H1 (cell line): ENCODE measurements around the gene SLC30A2. TPM values are rescaled to one million over a fixed set of nuclear protein-coding genes. Genes with fewer than 3 reads are reported as not detected.

ENCODE experiments used
- CTCF ChIA-PET: fragments of 300-600 bp; sonication (Branson Sonifier 250); formaldehyde crosslinking; loops from one replicate; lab custom pipeline; 2021; ENCODE audit not compliant: partially characterized antibody; lab: Charles Lee
- POLR2A ChIA-PET: fragments of 300-600 bp; sonication (Branson Sonifier 250); formaldehyde crosslinking; loops from one replicate; lab custom pipeline; 2021; ENCODE audit warnings: inconsistent platforms; ENCODE audit not compliant: partially characterized antibody; lab: Charles Lee
- DNase-seq, 2 experiments: peaks; one replicate each; pipeline versions ENCODE4 v3.0.0 to v3.0.0-alpha.2; 2010 to 2022; ENCODE audit warnings: low spot score in 2 of 2, low read depth in 1 of 2, mixed read lengths in 1 of 2
- FAIRE-seq: peaks from 2 replicates; lab custom pipeline; 2011; peaks lifted over from hg19 to GRCh38; lab: Jason Lieb, UNC
- H2AFZ ChIP-seq: 2 replicates; pipeline ENCODE4 v1.8.1; 2012; ENCODE audit warnings: low read length, inconsistent platforms
- H2AK5ac ChIP-seq: 2 replicates; pipeline ENCODE4 v1.6.1; 2013; ENCODE audit warnings: low read depth, low read length
- H2BK120ac ChIP-seq: replicated peaks from 2 replicates; pipeline ENCODE3; 2013; ENCODE audit warnings: low read depth, low read length, inconsistent platforms
- H2BK12ac ChIP-seq: 2 replicates; pipeline ENCODE4 v1.6.1; 2013; ENCODE audit warnings: low read depth, low read length
- H2BK15ac ChIP-seq: 2 replicates; pipeline ENCODE4 v1.6.1; 2013; ENCODE audit warnings: low read length
- H2BK20ac ChIP-seq: 2 replicates; pipeline ENCODE4 v1.6.1; 2013; ENCODE audit warnings: low read length
- H2BK5ac ChIP-seq: 2 replicates; pipeline ENCODE4 v1.6.1; 2013; ENCODE audit warnings: low read depth, low read length
- H3K14ac ChIP-seq: 2 replicates; pipeline ENCODE4 v1.6.1; 2013; ENCODE audit warnings: inconsistent platforms; ENCODE audit not compliant: insufficient read length
- H3K18ac ChIP-seq: 2 replicates; pipeline ENCODE4 v1.6.1; 2013; ENCODE audit warnings: low read length; ENCODE audit errors: extremely low read depth
- H3K23ac ChIP-seq: 2 replicates; pipeline ENCODE4 v1.6.1; 2013; ENCODE audit warnings: inconsistent platforms; ENCODE audit not compliant: insufficient read length
- H3K23me2 ChIP-seq: 2 replicates; pipeline ENCODE4 v1.6.1; 2013; ENCODE audit warnings: low read depth, low read length
- H3K27ac ChIP-seq: 2 replicates; pipeline ENCODE4 v1.6.1; 2011; ENCODE audit warnings: low read depth, low read length, inconsistent platforms
- H3K27me3 ChIP-seq, 4 experiments: replicated peaks in 1 of 4; 1 replicate in 1 of 4; 2 replicates in 3 of 4; pipeline versions ENCODE4 v1.6.1 to v1.8.1; 2011 to 2013; ENCODE audit warnings: low read length in 3 of 4, mild to moderate bottlenecking in 3 of 4, inconsistent platforms in 2 of 4, mixed read lengths in 2 of 4, moderate library complexity in 1 of 4; ENCODE audit not compliant: control insufficient read depth in 3 of 4, insufficient read depth in 3 of 4; ENCODE audit errors: extremely low read depth in 1 of 4
- H3K36me3 ChIP-seq, 4 experiments: 2 replicates each; pipeline versions ENCODE4 v1.6.1 to v1.8.1; 2011 to 2013; ENCODE audit warnings: mild to moderate bottlenecking in 4 of 4, low read length in 3 of 4, moderate library complexity in 2 of 4, control low read depth in 1 of 4, inconsistent platforms in 1 of 4; ENCODE audit not compliant: insufficient read depth in 4 of 4, control insufficient read depth in 2 of 4
- H3K4ac ChIP-seq: replicated peaks from 2 replicates; pipeline ENCODE3; 2013; ENCODE audit warnings: low read length, low read depth, mixed read lengths, inconsistent platforms; ENCODE audit not compliant: insufficient read length
- H3K4me1 ChIP-seq, 4 experiments: replicated peaks in 1 of 4; 1 replicate in 1 of 4; 2 replicates in 3 of 4; pipeline versions ENCODE4 v1.6.1 to v1.8.1; 2011 to 2013; ENCODE audit warnings: low read length in 3 of 4, inconsistent platforms in 2 of 4, mixed read lengths in 1 of 4; ENCODE audit not compliant: insufficient read depth in 4 of 4, control insufficient read depth in 3 of 4
- H3K4me2 ChIP-seq, 2 experiments: 2 replicates each; pipeline versions ENCODE4 v1.6.1 to v1.8.1; 2011 to 2013; ENCODE audit warnings: low read depth in 2 of 2, low read length in 2 of 2, control low read depth in 1 of 2, inconsistent platforms in 1 of 2, mild to moderate bottlenecking in 1 of 2; ENCODE audit not compliant: insufficient read depth in 1 of 2
- H3K4me3 ChIP-seq, 4 experiments: fragments of 200-600, 300-600 bp in 1 of 4; sonication (generic), shearing (Covaris generic), sonication (Bioruptor Twin) in 1 of 4; 2 replicates each; pipeline versions ENCODE4 v1.5.1 to v1.8.1; 2011 to 2016; ENCODE audit warnings: low read length in 4 of 4, low read depth in 3 of 4, control low read depth in 2 of 4, inconsistent platforms in 2 of 4, mild to moderate bottlenecking in 2 of 4, mixed read lengths in 1 of 4, moderate library complexity in 1 of 4; ENCODE audit not compliant: insufficient read depth in 2 of 4; ENCODE audit errors: extremely low read depth in 1 of 4
- H3K56ac ChIP-seq: replicated peaks from 2 replicates; pipeline ENCODE3; 2013; ENCODE audit warnings: low read depth, mild to moderate bottlenecking, mixed read lengths, low read length, inconsistent platforms; ENCODE audit not compliant: insufficient read length
- H3K79me1 ChIP-seq: 2 replicates; pipeline ENCODE4 v1.6.1; 2013; ENCODE audit warnings: low read depth, low read length, control low read depth
- H3K79me2 ChIP-seq, 2 experiments: 2 replicates each; pipeline versions ENCODE4 v1.6.1 to v1.8.1; 2012 to 2013; ENCODE audit warnings: low read length in 2 of 2, mild to moderate bottlenecking in 2 of 2, inconsistent platforms in 1 of 2; ENCODE audit not compliant: insufficient read depth in 2 of 2, control insufficient read depth in 1 of 2
- H3K9ac ChIP-seq, 4 experiments: replicated peaks in 1 of 4; 1 replicate in 1 of 4; 2 replicates in 3 of 4; pipeline versions ENCODE4 v1.6.1 to v1.8.1; 2011 to 2013; ENCODE audit warnings: low read depth in 3 of 4, low read length in 3 of 4, control low read depth in 2 of 4, mild to moderate bottlenecking in 2 of 4, moderate library complexity in 2 of 4, inconsistent platforms in 1 of 4; ENCODE audit errors: extremely low read depth in 1 of 4
- H3K9me3 ChIP-seq, 2 experiments: 2 replicates each; pipeline versions ENCODE4 v1.6.1 to v1.8.1; 2012 to 2013; ENCODE audit warnings: mild to moderate bottlenecking in 2 of 2, moderate library complexity in 2 of 2, control low read depth in 1 of 2, inconsistent platforms in 1 of 2, low read depth in 1 of 2, low read length in 1 of 2, mixed read lengths in 1 of 2; ENCODE audit not compliant: insufficient read depth in 2 of 2
- H4K20me1 ChIP-seq, 2 experiments: replicated peaks in 1 of 2; 2 replicates each; pipeline versions ENCODE3 to v1.8.1; 2011 to 2013; ENCODE audit warnings: inconsistent platforms in 2 of 2, low read length in 2 of 2, mild to moderate bottlenecking in 1 of 2; ENCODE audit not compliant: insufficient read depth in 2 of 2, control insufficient read depth in 1 of 2
- H4K5ac ChIP-seq: 2 replicates; pipeline ENCODE4 v1.6.1; 2013; ENCODE audit warnings: low read length, low read depth, mixed read lengths, inconsistent platforms; ENCODE audit not compliant: insufficient read length
- H4K8ac ChIP-seq: 2 replicates; pipeline ENCODE4 v1.8.0; 2013; ENCODE audit warnings: mild to moderate bottlenecking, moderate library complexity, low read length, inconsistent platforms; ENCODE audit not compliant: insufficient read depth; ENCODE audit errors: extremely low read depth
- H4K91ac ChIP-seq: replicated peaks from 2 replicates; pipeline ENCODE3; 2013; ENCODE audit warnings: low read length, mixed read lengths, inconsistent platforms; ENCODE audit not compliant: insufficient read length
- ASH2L ChIP-seq: fragments of 200-600, 300-600 bp; sonication (generic); IDR thresholded peaks from one replicate; pipeline ENCODE4 v1.7.1; 2017; ENCODE audit warnings: low read length
- CBX5 ChIP-seq: fragments of 300-800, 300-1000 bp; sonication (generic); IDR thresholded peaks from 2 replicates; pipeline ENCODE4 v1.7.1; 2016; ENCODE audit warnings: antibody characterized with exemption, low read length, low read depth
- CBX8 ChIP-seq: fragments of 300-800, 300-1000 bp; sonication (generic); IDR thresholded peaks from 2 replicates; pipeline ENCODE4 v1.7.1; 2016; ENCODE audit warnings: low read depth, low read length, borderline replicate concordance
- EP300 ChIP-seq, 2 experiments: IDR thresholded peaks; 1 replicate in 1 of 2; 2 replicates in 1 of 2; pipeline ENCODE4 v1.6.1; 2011 to 2012; ENCODE audit warnings: low read depth in 2 of 2, low read length in 2 of 2, mild to moderate bottlenecking in 2 of 2, borderline replicate concordance in 1 of 2, inconsistent platforms in 1 of 2, moderate library complexity in 1 of 2
- GTF2F1 ChIP-seq: IDR thresholded peaks from 2 replicates; pipeline ENCODE4 v1.6.1; 2012; ENCODE audit warnings: low read depth, low read length, improper control_type of control experiment, borderline replicate concordance
- HDAC2 ChIP-seq, 2 experiments: fragments of 300-600 bp in 1 of 2; sonication (generic) in 1 of 2; IDR thresholded peaks; 2 replicates each; pipeline ENCODE4 v1.6.1; 2011 to 2012; ENCODE audit warnings: low read depth in 2 of 2, low read length in 2 of 2, mild to moderate bottlenecking in 2 of 2, moderate library complexity in 2 of 2, borderline replicate concordance in 1 of 2, inconsistent platforms in 1 of 2
- JUND ChIP-seq: IDR thresholded peaks from 2 replicates; pipeline ENCODE4 v1.6.1; 2011; ENCODE audit warnings: mild to moderate bottlenecking, improper control_type of control experiment, low read length
- POU5F1 ChIP-seq: IDR thresholded peaks from 2 replicates; pipeline ENCODE4 v1.6.1; 2011; ENCODE audit warnings: low read depth, mild to moderate bottlenecking, low read length, moderate library complexity
- RNF2 ChIP-seq: fragments of 200-900, 300-1000 bp; sonication (generic); IDR thresholded peaks from 2 replicates; pipeline ENCODE4 v1.7.1; 2016; ENCODE audit warnings: borderline replicate concordance, low read depth, mild to moderate bottlenecking, antibody characterized with exemption, low read length; ENCODE audit not compliant: poor library complexity, severe bottlenecking; ENCODE audit errors: missing control alignments
- SP1 ChIP-seq: IDR thresholded peaks from 2 replicates; pipeline ENCODE4 v1.6.1; 2011; ENCODE audit warnings: low read depth, low read length
- SUZ12 ChIP-seq: fragments of 200-600 bp; sonication (generic); IDR thresholded peaks from 2 replicates; pipeline ENCODE4 v1.6.1; 2012; ENCODE audit warnings: mild to moderate bottlenecking, inconsistent platforms, low read length, moderate library complexity, mixed read lengths
- TAF7 ChIP-seq: optimal IDR thresholded peaks from 2 replicates; pipeline ENCODE3; 2011; ENCODE audit warnings: low read depth, mild to moderate bottlenecking, inconsistent platforms, low read length, moderate library complexity, borderline replicate concordance
- TEAD4 ChIP-seq: IDR thresholded peaks from 2 replicates; pipeline ENCODE4 v1.6.1; 2012; ENCODE audit warnings: low read depth, low read length, inconsistent platforms, mixed read lengths
- WGBS, 2 experiments: shearing (Covaris generic) in 1 of 2; methylation state at CpG; one replicate each; pipeline versions ENCODE4 v1.1.6 to v1.1.7; 2013 to 2015; ENCODE audit warnings: low lambda C conversion rate in 2 of 2, mixed read lengths in 2 of 2, inconsistent platforms in 1 of 2, low coverage in 1 of 2, missing lambda C conversion rate in 1 of 2; ENCODE audit not compliant: insufficient replicate concordance in 2 of 2, insufficient coverage in 1 of 2, insufficient read length in 1 of 2; ENCODE audit errors: extremely low coverage in 1 of 2, missing lambda C conversion rate in 1 of 2; 5-methylcytosine and 5-hydroxymethylcytosine counted together
- polyA plus RNA-seq, 7 experiments: library from polyadenylated mRNA; depleted of rRNA in 3 of 7; stranded (reverse) in 5 of 7; unstranded in 2 of 7; fragments of >200 nt in 5 of 7; fragments of 200-250 nt in 2 of 7; gene quantifications; 1 replicate in 5 of 7; 2 replicates in 1 of 7; 4 replicates in 1 of 7; pipeline versions ENCODE4 v1.2.1 to v1.2.3, GENCODE V29; 2011 to 2013; ENCODE audit warnings: missing spikeins in 2 of 7, mixed read lengths in 2 of 7
- total RNA-seq: library from RNA; stranded (reverse); fragmentation: NEBNext Ultra II Directional; extraction: Animal tissue kit (Norgen Biotek cat#: 25700); gene quantifications from 2 replicates; pipeline ENCODE4 v1.2.1, GENCODE V29; 2021

The SLC30A2 gene
- total and polyA plus RNA-seq, 2 of the 8 experiments (the other 6 are each of a cell fraction or from before 2014, with no cell fraction given), result 0.19 to 0.76 TPM

- Histone ChIP-seq H4K8ac (no peak overlapping the region; the same call in 1 of the 2 replicates), H2BK120ac (no peak overlapping the region), H3K23ac (no peak overlapping the region), H2BK15ac (0 out of 2 replicates have a peak overlapping the region, but pooled peaks have one; percentile 29), H3K4me2 (no peak overlapping the region), H4K5ac (no peak overlapping the region), H2AFZ (no peak overlapping the region), H3K79me1 (no peaks in the 10 kb centered on the region), H4K20me1 (peaks cover 0 to 1% of the 10 kb centered on the region in 2 experiments), H3K18ac (no peak overlapping the region), H3K9me3 (no peaks in the 10 kb centered on the region), H2BK12ac (no peak overlapping the region), H3K27ac (no peak overlapping the region), H2BK20ac (no peak overlapping the region), H2BK5ac (no peak overlapping the region), H3K9ac (no peak overlapping the region), H3K14ac (no peak overlapping the region), H3K23me2 (peaks cover 9% of the 10 kb centered on the region; the same call in 1 of the 2 replicates), H3K4me1 (peaks cover 0 to 8% (median 6%) of the 10 kb centered on the region in 4 experiments; a peak in 5 of 7 replicates), H3K79me2 (no peaks in the 10 kb centered on the region), H3K4me3 (no peak overlapping the region), H4K91ac (no peak overlapping the region), H3K56ac (no peak overlapping the region), H3K36me3 (no peaks in the 10 kb centered on the region), H3K27me3 (peaks cover 6 to 36% (median 24%) of the 10 kb centered on the region in 4 experiments; a peak in 6 of 7 replicates), H2AK5ac (no peak overlapping the region), H3K4ac (no peak overlapping the region)
- 86% methylated on average over 6 of the region's 6 CpGs; no CpG with 5 or more reads in 1 of the 2 experiments for WGBS, 2 experiments
- ChIA-PET POLR2A (interaction anchor here (1.4 kb wide), 1 partner anchor 107 kb away, joined by 3 read pairs; no protein-coding TSS in a partner anchor), CTCF (interaction anchor here (0.6 to 1.8 kb wide), 4 partner anchors 14 to 266 kb away, joined by 3 to 10 read pairs (median 4); no protein-coding TSS in a partner anchor)
- DNase-seq (no peak), FAIRE-seq (no peak)
- TF ChIP-seq TAF7, result no peak
- no peak for TF ChIP-seq CBX8
- no peak for TF ChIP-seq CBX5
- no peak for TF ChIP-seq POU5F1
- TF ChIP-seq GTF2F1, result no peak
- TF ChIP-seq SUZ12, result no peak
- no peak for TF ChIP-seq JUND
- TF ChIP-seq EP300 (IDR thresholded peaks at IDR 0.05; ENCODE audit: borderline replicate concordance in 1 of 2, low read depth in 2 of 2, low read length in 2 of 2), result no peak
- TF ChIP-seq TEAD4, result no peak
- TF ChIP-seq RNF2, result no peak
- no peak for TF ChIP-seq HDAC2 (IDR thresholded peaks at IDR 0.05; ENCODE audit: borderline replicate concordance in 1 of 2, low read depth in 2 of 2, low read length in 2 of 2)
- TF ChIP-seq ASH2L, result no peak
- TF ChIP-seq SP1, result no peak
Measured at GRCh38 chr1:26037904-26038303, 8.0 kb downstream of the SLC30A2 start.
